ENCODE measurements around the gene ASTN2.

DNA sequence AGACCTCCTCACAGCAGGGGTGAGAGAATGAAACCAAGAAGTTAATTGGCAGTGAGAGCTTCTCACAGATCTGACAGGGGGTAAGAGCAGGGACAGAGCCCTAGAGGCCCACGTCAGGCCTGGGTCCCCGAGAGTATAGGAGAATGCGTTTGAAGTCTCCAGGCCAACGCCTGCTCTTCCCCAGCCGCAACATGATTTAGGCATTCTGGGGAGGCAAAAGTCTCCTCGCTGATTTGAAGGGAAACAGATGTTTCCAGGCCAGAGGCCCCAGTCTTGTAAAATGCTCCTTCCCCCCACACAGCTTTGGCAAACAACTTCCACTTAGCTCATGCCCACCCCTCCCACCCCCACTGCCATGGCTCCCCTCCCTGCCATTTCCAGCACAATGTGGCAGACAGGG, 966.9 kb downstream of the ASTN2 start:
- TF ChIP-seq ZSCAN29 (IDR thresholded peaks at IDR 0.05), result no peak
- TF ChIP-seq POLR2A (IDR thresholded peaks at IDR 0.05; ENCODE audit: low read depth, low read length), result no peak
- no peak for TF ChIP-seq EP300 (IDR thresholded peaks at IDR 0.05; ENCODE audit: borderline replicate concordance in 1 of 2, control insufficient read depth in 1 of 2, low read depth in 2 of 2, low read length in 2 of 2)
- TF ChIP-seq CTCF (IDR thresholded peaks at IDR 0.05 in 2 of 3, conservative IDR thresholded peaks at IDR 0.05 in 1 of 3; ENCODE audit: control insufficient read depth in 2 of 3, extremely low read depth in 1 of 3, insufficient read depth in 1 of 3, low read depth in 3 of 3, low read length in 3 of 3), result no peak
- TF ChIP-seq, protein P1, sequence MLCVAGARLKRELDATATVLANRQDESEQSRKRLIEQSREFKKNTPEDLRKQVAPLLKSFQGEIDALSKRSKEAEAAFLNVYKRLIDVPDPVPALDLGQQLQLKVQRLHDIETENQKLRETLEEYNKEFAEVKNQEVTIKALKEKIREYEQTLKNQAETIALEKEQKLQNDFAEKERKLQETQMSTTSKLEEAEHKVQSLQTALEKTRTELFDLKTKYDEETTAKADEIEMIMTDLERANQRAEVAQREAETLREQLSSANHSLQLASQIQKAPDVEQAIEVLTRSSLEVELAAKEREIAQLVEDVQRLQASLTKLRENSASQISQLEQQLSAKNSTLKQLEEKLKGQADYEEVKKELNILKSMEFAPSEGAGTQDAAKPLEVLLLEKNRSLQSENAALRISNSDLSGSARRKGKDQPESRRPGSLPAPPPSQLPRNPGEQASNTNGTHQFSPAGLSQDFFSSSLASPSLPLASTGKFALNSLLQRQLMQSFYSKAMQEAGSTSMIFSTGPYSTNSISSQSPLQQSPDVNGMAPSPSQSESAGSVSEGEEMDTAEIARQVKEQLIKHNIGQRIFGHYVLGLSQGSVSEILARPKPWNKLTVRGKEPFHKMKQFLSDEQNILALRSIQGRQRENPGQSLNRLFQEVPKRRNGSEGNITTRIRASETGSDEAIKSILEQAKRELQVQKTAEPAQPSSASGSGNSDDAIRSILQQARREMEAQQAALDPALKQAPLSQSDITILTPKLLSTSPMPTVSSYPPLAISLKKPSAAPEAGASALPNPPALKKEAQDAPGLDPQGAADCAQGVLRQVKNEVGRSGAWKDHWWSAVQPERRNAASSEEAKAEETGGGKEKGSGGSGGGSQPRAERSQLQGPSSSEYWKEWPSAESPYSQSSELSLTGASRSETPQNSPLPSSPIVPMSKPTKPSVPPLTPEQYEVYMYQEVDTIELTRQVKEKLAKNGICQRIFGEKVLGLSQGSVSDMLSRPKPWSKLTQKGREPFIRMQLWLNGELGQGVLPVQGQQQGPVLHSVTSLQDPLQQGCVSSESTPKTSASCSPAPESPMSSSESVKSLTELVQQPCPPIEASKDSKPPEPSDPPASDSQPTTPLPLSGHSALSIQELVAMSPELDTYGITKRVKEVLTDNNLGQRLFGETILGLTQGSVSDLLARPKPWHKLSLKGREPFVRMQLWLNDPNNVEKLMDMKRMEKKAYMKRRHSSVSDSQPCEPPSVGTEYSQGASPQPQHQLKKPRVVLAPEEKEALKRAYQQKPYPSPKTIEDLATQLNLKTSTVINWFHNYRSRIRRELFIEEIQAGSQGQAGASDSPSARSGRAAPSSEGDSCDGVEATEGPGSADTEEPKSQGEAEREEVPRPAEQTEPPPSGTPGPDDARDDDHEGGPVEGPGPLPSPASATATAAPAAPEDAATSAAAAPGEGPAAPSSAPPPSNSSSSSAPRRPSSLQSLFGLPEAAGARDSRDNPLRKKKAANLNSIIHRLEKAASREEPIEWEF (IDR thresholded peaks at IDR 0.05; ENCODE audit: insufficient replicate concordance, low read depth, low read length), result no peak
- TF ChIP-seq USF2 (IDR thresholded peaks at IDR 0.05; ENCODE audit: borderline replicate concordance, low read depth, low read length), result no peak
- no peak for TF ChIP-seq DPF2 (IDR thresholded peaks at IDR 0.05)
- TF ChIP-seq SP1 (IDR thresholded peaks at IDR 0.05; ENCODE audit: low read depth, low read length), result no peak
- no peak for TF ChIP-seq YY1 (IDR thresholded peaks at IDR 0.05; ENCODE audit: low read depth, low read length)
- no peak for TF ChIP-seq BCL11A (IDR thresholded peaks at IDR 0.05; ENCODE audit: low read depth, low read length)
- TF ChIP-seq, protein P2, sequence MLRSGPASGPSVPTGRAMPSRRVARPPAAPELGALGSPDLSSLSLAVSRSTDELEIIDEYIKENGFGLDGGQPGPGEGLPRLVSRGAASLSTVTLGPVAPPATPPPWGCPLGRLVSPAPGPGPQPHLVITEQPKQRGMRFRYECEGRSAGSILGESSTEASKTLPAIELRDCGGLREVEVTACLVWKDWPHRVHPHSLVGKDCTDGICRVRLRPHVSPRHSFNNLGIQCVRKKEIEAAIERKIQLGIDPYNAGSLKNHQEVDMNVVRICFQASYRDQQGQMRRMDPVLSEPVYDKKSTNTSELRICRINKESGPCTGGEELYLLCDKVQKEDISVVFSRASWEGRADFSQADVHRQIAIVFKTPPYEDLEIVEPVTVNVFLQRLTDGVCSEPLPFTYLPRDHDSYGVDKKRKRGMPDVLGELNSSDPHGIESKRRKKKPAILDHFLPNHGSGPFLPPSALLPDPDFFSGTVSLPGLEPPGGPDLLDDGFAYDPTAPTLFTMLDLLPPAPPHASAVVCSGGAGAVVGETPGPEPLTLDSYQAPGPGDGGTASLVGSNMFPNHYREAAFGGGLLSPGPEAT (IDR thresholded peaks at IDR 0.05; ENCODE audit: low read depth), result no peak
- TF ChIP-seq FOXM1 (IDR thresholded peaks at IDR 0.05; ENCODE audit: low read depth, low read length), result no peak
- TF ChIP-seq HCFC1 (IDR thresholded peaks at IDR 0.05; ENCODE audit: low read length), result no peak
- TF ChIP-seq SUZ12 (IDR thresholded peaks at IDR 0.05; ENCODE audit: unreplicated experiment), result no peak
